SK-N-MC (cell line): Measurements from ENCODE around the gene SUSD4.

Experiments
- EZH2 ChIP-seq: fragments of 200-600 bp; sonication (generic); IDR thresholded peaks from one replicate; pipeline ENCODE4 v1.6.1; 2017; ENCODE audit warnings: antibody characterized with exemption
- POLR2AphosphoS5 ChIP-seq: IDR thresholded peaks from 2 replicates; pipeline ENCODE4 v1.6.1; 2012; ENCODE audit warnings: mild to moderate bottlenecking, low read depth, low read length, borderline replicate concordance

DNA sequence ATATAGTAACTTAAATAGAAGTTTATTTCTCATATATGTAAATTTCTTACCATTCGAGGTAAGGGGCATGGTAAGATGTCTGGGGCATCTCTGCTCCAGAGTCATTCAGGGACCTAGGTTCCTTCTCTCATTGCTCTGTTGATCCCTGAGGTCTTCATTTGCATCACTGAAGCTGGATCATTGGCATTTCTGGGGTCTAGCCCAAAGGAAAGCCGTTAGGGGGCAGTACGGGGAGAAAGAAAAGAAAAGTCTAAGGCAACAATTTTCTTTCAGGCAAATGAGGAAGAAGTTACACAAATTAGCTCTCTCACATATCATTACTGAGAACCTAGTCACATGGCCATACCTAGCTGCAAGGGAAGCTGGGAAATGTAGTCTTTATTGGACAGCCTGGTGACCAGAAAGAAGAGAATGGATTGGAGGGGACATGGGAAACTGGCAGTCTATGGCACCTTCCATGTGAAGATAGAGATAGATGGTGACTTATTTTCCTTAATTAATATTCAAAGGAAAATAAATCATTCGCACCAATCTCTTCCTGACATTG is 10.2 kb upstream of the SUSD4 start:
- TF ChIP-seq POLR2AphosphoS5 (no peak), EZH2 (no peak)
